MM.1S (cell line): ENCODE data around the gene FAM76A.
A peak's percentile ranks its signal among the peaks of the same experiment; 100 is the strongest.

Source experiments
- DNase-seq: peaks from one replicate; pipeline ENCODE4 v3.0.0-alpha.2; 2015
- H2AFZ ChIP-seq: fragments of 300-600 bp; sonication (generic); 2 replicates; pipeline ENCODE4 v1.6.0; 2016; ENCODE audit warnings: antibody characterized with exemption, low read length
- H3F3A ChIP-seq: fragments of 300-600 bp; sonication (generic); 2 replicates; pipeline ENCODE4 v1.6.1; 2016; ENCODE audit warnings: mild to moderate bottlenecking, antibody characterized with exemption, low read length, moderate library complexity, mixed read lengths; ENCODE audit not compliant: insufficient read depth
- H3K27ac ChIP-seq: fragments of 300-600 bp; sonication (generic); 2 replicates; pipeline ENCODE4 v1.5.1; 2016; ENCODE audit warnings: mild to moderate bottlenecking, low read length
- H3K27me3 ChIP-seq: fragments of 300-600 bp; sonication (generic); replicated peaks from 2 replicates; pipeline ENCODE4 v1.6.0; 2016; ENCODE audit warnings: low read length; ENCODE audit not compliant: insufficient read depth
- H3K36me3 ChIP-seq: fragments of 300-600 bp; sonication (generic); replicated peaks from 2 replicates; pipeline ENCODE4 v1.6.1; 2016; ENCODE audit warnings: mild to moderate bottlenecking, low read length, mixed read lengths; ENCODE audit not compliant: insufficient read depth
- H3K4me1 ChIP-seq: fragments of 300-600 bp; sonication (generic); 2 replicates; pipeline ENCODE4 v1.6.1; 2016; ENCODE audit warnings: low read length, mixed read lengths
- H3K4me2 ChIP-seq: fragments of 300-600 bp; sonication (generic); 2 replicates; pipeline ENCODE4 v1.6.0; 2016; ENCODE audit warnings: low read depth, low read length
- H3K4me3 ChIP-seq: fragments of 300-600 bp; sonication (generic); 2 replicates; pipeline ENCODE4 v1.5.1; 2016; ENCODE audit warnings: low read length, mixed read lengths
- H3K79me2 ChIP-seq: fragments of 300-600 bp; sonication (generic); 2 replicates; pipeline ENCODE4 v1.6.1; 2016; ENCODE audit warnings: mixed run types, low read length, mixed read lengths
- H3K9ac ChIP-seq: fragments of 300-600 bp; sonication (generic); 2 replicates; pipeline ENCODE4 v1.6.1; 2016; ENCODE audit warnings: low read length, mixed read lengths
- H3K9me2 ChIP-seq: fragments of 300-600 bp; sonication (generic); replicated peaks from 2 replicates; pipeline ENCODE4 v1.6.1; 2016; ENCODE audit warnings: mild to moderate bottlenecking, low read length, mixed read lengths; ENCODE audit not compliant: insufficient read depth
- H3K9me3 ChIP-seq: fragments of 300-600 bp; sonication (generic); replicated peaks from 2 replicates; pipeline ENCODE4 v1.6.1; 2016; ENCODE audit warnings: mild to moderate bottlenecking, low read length, mixed read lengths; ENCODE audit not compliant: insufficient read depth
- H4K20me1 ChIP-seq: fragments of 300-600 bp; sonication (generic); 2 replicates; pipeline ENCODE4 v1.6.1; 2016; ENCODE audit warnings: mild to moderate bottlenecking, low read length, moderate library complexity, mixed read lengths; ENCODE audit not compliant: insufficient read depth
- CTCF ChIP-seq: fragments of 300-600 bp; sonication (generic); IDR thresholded peaks from 2 replicates; pipeline ENCODE4 v1.5.1; 2016; ENCODE audit warnings: antibody characterized with exemption, low read length, mixed read lengths
- EZH2 ChIP-seq: fragments of 300-600 bp; sonication (generic); optimal IDR thresholded peaks from 2 replicates; pipeline ENCODE3; 2017; ENCODE audit warnings: low read depth, mild to moderate bottlenecking, antibody characterized with exemption, low read length, mixed read lengths
- EZH2phosphoT487 ChIP-seq: fragments of 300-600 bp; sonication (generic); IDR thresholded peaks from 2 replicates; pipeline ENCODE4 v1.6.1; 2018; ENCODE audit warnings: antibody characterized with exemption, low read length

The FAM76A gene

GRCh38 chr1:27719286-27720251, 6.2 kb upstream of the FAM76A start:
- no peak overlapping the region for H3K4me2 ChIP-seq
- no peaks in the 10 kb centered on the region for H3F3A ChIP-seq
- H3K9me2 ChIP-seq: no peaks in the 10 kb centered on the region
- peak; percentile 33; the same call in 1 of the 2 replicates for TF ChIP-seq CTCF
- TF ChIP-seq EZH2phosphoT487: no peak
- TF ChIP-seq EZH2: no peak
- H3K27me3 ChIP-seq: no peaks in the 10 kb centered on the region; the same call in 1 of the 2 replicates
- DNase-seq: peak; percentile 13
- H3K36me3 ChIP-seq: no peaks in the 10 kb centered on the region
- H4K20me1 ChIP-seq: no peaks in the 10 kb centered on the region
- H3K4me1 ChIP-seq: no peaks in the 10 kb centered on the region
- no peaks in the 10 kb centered on the region for H3K79me2 ChIP-seq
- no peak overlapping the region for H3K4me3 ChIP-seq
- H3K9me3 ChIP-seq: no peaks in the 10 kb centered on the region
- no peak overlapping the region for H2AFZ ChIP-seq
- H3K9ac ChIP-seq: no peak overlapping the region
- H3K27ac ChIP-seq: no peak overlapping the region

DNA sequence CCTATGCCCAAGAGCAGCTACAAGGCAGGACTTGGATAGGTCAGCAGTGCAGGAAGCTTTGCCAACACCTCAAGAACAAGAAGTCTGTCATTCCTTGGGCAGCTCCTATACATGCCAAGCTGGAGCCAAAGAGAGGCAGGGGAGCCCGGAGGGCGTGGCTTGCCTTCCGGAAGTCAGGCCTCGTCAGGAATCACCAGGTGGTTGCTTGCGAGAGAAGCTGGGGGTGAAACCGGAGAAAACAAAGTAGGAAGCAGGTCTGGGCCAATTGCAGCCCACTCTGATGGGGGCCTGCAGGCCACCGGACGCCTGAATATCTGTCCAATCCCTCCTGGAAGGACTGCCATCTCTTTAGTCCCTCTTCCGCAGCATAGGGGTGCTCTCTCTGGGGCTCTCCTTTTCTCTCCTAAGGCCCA, 794 bp upstream of the FAM76A start:
- Histone ChIP-seq H3K79me2 (no peaks in the 10 kb centered on the region; the same call in 1 of the 2 replicates), H4K20me1 (no peaks in the 10 kb centered on the region), H3K9me2 (no peaks in the 10 kb centered on the region), H3K36me3 (no peaks in the 10 kb centered on the region), H3K9ac (peak overlapping the region; percentile 73), H3K9me3 (no peaks in the 10 kb centered on the region), H2AFZ (peak overlapping the region; percentile 99), H3K27ac (peak overlapping the region; percentile 58; the same call in 1 of the 2 replicates), H3F3A (peaks cover 4% of the 10 kb centered on the region; the same call in 1 of the 2 replicates), H3K4me1 (peaks cover 13% of the 10 kb centered on the region), H3K4me3 (peak overlapping the region; percentile 68), H3K27me3 (no peaks in the 10 kb centered on the region; the same call in 1 of the 2 replicates), H3K4me2 (peak overlapping the region; percentile 89)
- TF ChIP-seq CTCF: no peak
- no peak for TF ChIP-seq EZH2phosphoT487
- no peak for TF ChIP-seq EZH2
- DNase-seq: no peak

DNA sequence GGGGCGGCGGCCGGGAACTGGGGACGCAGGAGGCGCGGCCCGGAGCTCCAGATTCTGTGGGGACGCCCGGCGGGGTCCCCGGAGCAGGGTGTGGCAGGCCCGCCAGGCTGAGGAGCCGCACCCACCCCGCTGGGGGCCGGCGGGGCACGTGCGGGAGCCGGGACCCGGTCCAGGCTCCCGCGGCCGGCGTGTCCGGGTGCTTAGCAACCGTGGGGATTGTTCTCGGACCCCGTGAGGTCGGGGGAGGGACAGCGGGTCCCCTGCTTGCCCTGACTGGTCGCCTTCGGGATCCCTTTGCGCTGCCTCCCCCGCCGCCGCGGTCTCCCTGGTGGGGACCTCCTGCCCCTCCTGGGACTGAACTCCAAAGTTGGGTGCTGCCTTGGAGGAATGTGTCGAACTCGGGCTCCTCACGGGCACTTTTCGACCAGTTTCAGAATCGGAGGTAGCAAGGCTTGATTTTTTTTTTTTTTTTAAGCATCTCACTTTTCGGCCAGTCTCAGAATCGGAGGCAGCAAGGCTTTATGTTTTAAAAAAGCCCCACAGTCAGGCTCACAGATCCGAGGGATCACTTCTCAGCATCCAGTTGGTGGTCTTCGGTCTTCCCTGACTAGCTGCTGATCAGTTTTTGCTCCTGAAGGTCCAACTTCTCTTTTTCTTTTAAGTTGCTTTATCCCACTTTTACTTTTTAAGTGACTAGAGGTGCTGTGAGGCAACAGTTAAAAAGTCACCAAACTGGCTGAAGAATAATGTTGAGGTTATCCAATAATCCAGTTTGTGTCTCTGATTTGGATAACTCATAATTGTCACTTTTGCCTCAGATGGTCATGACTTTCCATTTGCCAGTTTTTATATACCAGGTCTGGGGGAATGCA, 648 bp downstream of the FAM76A start:
- Histone ChIP-seq H3K4me1 (peaks cover 13% of the 10 kb centered on the region), H3K79me2 (no peaks in the 10 kb centered on the region; the same call in 1 of the 2 replicates), H3K9me2 (no peaks in the 10 kb centered on the region), H3K4me3 (peak overlapping the region; percentile 94), H3F3A (peaks cover 4% of the 10 kb centered on the region; the same call in 1 of the 2 replicates), H3K27ac (peak overlapping the region; percentile 78; the same call in 1 of the 2 replicates), H3K27me3 (no peaks in the 10 kb centered on the region), H3K4me2 (peak overlapping the region; percentile 79), H4K20me1 (no peaks in the 10 kb centered on the region), H2AFZ (peak overlapping the region; percentile 92), H3K36me3 (no peaks in the 10 kb centered on the region), H3K9me3 (no peaks in the 10 kb centered on the region), H3K9ac (peak overlapping the region; percentile 94)
- DNase-seq: peak; percentile 63
- TF ChIP-seq EZH2 (no peak), EZH2phosphoT487 (no peak), CTCF (no peak)
